PC-3 (cell line): ENCODE results near the gene SERPINE3. TPM values are rescaled to one million over a fixed set of nuclear protein-coding genes. Genes with fewer than 3 reads are reported as not detected.

Experiments used
- ATAC-seq: fragments of 200-7000 bp; cut with Tn5 transposase; 2 replicates; pipeline ENCODE4 v1.9.1; 2020; ENCODE audit warnings: mild to moderate bottlenecking, moderate library complexity
- BruUV-seq: library from RNA; stranded (reverse); fragments of 400-500 nt; replicated peaks from 2 replicates; lab custom pipeline; 2021; lab: Mats Ljungman, UMichigan
- CTCF ChIA-PET: fragments of 300-600 bp; sonication (Branson Sonifier 250); formaldehyde crosslinking; loops from one replicate; lab custom pipeline; 2022; ENCODE audit warnings: antibody characterized with exemption; lab: Charles Lee
- POLR2A ChIA-PET: fragments of 300-600 bp; sonication (Branson Sonifier 250); formaldehyde crosslinking; loops from one replicate; lab custom pipeline; 2022; ENCODE audit warnings: antibody characterized with exemption; ENCODE audit not compliant: unreplicated experiment; lab: Charles Lee
- DNase-seq: peaks from one replicate; pipeline ENCODE4 v3.0.0-alpha.2; 2015
- H2AFZ ChIP-seq: fragments of 300-600 bp; sonication (generic); 2 replicates; pipeline ENCODE4 v1.6.0; 2016; ENCODE audit warnings: antibody characterized with exemption, low read length
- H3F3A ChIP-seq: fragments of 300-600 bp; sonication (generic); one replicate; pipeline ENCODE4 v1.6.0; 2017; ENCODE audit warnings: antibody characterized with exemption, low read length, control low read depth, mild to moderate bottlenecking; ENCODE audit not compliant: unreplicated experiment
- H3K27ac ChIP-seq: fragments of 300-600 bp; sonication (generic); 2 replicates; pipeline ENCODE4 v1.5.1; 2016; ENCODE audit warnings: mild to moderate bottlenecking, low read length
- H3K27me3 ChIP-seq: fragments of 300-600 bp; sonication (generic); 2 replicates; pipeline ENCODE4 v1.6.1; 2016; ENCODE audit warnings: low read length, mixed read lengths
- H3K36me3 ChIP-seq: fragments of 300-600 bp; sonication (generic); 2 replicates; pipeline ENCODE4 v1.6.1; 2016; ENCODE audit warnings: low read depth, mixed run types, low read length, mixed read lengths
- H3K4me1 ChIP-seq: fragments of 300-600 bp; sonication (generic); 2 replicates; pipeline ENCODE4 v1.5.1; 2016; ENCODE audit warnings: low read length; ENCODE audit not compliant: insufficient read depth
- H3K4me2 ChIP-seq: fragments of 300-600 bp; sonication (generic); 2 replicates; pipeline ENCODE4 v1.6.0; 2016; ENCODE audit warnings: low read length
- H3K4me3 ChIP-seq: fragments of 300-600 bp; sonication (generic); 2 replicates; pipeline ENCODE4 v1.5.1; 2016; ENCODE audit warnings: mild to moderate bottlenecking, low read length, mixed read lengths
- H3K79me2 ChIP-seq: fragments of 300-600 bp; sonication (generic); 2 replicates; pipeline ENCODE4 v1.6.1; 2017; ENCODE audit warnings: low read length, mixed read lengths
- H3K9ac ChIP-seq: fragments of 300-600 bp; sonication (generic); 2 replicates; pipeline ENCODE4 v1.6.0; 2016; ENCODE audit warnings: mild to moderate bottlenecking, low read length
- H3K9me2 ChIP-seq: fragments of 300-600 bp; sonication (generic); replicated peaks from 2 replicates; pipeline ENCODE4 v1.6.1; 2016; ENCODE audit warnings: mixed run types, low read length, mixed read lengths
- H3K9me3 ChIP-seq: fragments of 300-600 bp; sonication (generic); 2 replicates; pipeline ENCODE4 v1.6.1; 2016; ENCODE audit warnings: low read length, mixed read lengths
- H4K20me1 ChIP-seq: fragments of 300-600 bp; sonication (generic); 2 replicates; pipeline ENCODE4 v1.6.1; 2016; ENCODE audit warnings: low read length, mixed read lengths
- EZH2 ChIP-seq: fragments of 300-600 bp; sonication (generic); IDR thresholded peaks from one replicate; pipeline ENCODE4 v1.6.1; 2017; ENCODE audit warnings: antibody characterized with exemption, mild to moderate bottlenecking, low read length; ENCODE audit not compliant: unreplicated experiment
- EZH2phosphoT487 ChIP-seq: fragments of 300-600 bp; sonication (generic); IDR thresholded peaks from 2 replicates; pipeline ENCODE4 v1.6.1; 2018; ENCODE audit warnings: mild to moderate bottlenecking, antibody characterized with exemption, low read length, borderline replicate concordance
- intact Hi-C: fragments of 100-400 bp; cut with micrococcal nuclease; formaldehyde crosslinking; loops from 2 replicates; pipeline ENCODE4 v1.9.0; 2023
- total RNA-seq: library from RNA; depleted of rRNA; stranded (reverse); fragments of >200 nt; gene quantifications from 2 replicates; pipeline ENCODE4 v1.2.3, GENCODE V29; 2014
- TF ChIP-seq, protein P1 (sequence below): fragments of 300-600 bp; sonication (generic); conservative IDR thresholded peaks from 2 replicates; pipeline ENCODE4 v1.5.1; 2017; ENCODE audit warnings: antibody characterized with exemption, low read depth, mild to moderate bottlenecking, low read length

Gene SERPINE3
- total RNA-seq, 1 experiment from 2014 or later: not detected

DNA sequence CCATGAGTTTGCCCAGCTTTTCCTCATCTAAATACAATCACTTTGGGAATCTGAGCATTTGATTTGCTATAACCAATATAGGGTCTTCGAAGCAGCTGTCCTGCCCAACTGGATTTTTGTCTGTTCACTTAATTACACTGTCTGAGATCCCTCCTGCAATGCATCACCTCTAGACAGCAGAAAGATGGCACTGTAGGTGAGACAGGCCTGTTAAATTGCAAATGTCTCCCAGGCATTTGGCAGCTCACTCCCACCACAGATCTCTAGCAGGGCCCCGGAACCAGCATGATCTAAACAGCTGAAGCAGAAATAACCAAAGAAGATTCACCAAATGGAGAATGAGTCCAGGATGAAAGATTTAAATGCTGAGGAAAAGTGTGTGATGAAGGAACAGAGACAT lies 41.9 kb upstream of the SERPINE3 start:
- DNase-seq (no peak), ATAC-seq (no peak; the same call in 1 of the 2 replicates)
- no peak overlapping the region for H2AFZ ChIP-seq
- H4K20me1 ChIP-seq: no peaks in the 10 kb centered on the region
- TF ChIP-seq EZH2: no peak
- TF ChIP-seq, protein P1, sequence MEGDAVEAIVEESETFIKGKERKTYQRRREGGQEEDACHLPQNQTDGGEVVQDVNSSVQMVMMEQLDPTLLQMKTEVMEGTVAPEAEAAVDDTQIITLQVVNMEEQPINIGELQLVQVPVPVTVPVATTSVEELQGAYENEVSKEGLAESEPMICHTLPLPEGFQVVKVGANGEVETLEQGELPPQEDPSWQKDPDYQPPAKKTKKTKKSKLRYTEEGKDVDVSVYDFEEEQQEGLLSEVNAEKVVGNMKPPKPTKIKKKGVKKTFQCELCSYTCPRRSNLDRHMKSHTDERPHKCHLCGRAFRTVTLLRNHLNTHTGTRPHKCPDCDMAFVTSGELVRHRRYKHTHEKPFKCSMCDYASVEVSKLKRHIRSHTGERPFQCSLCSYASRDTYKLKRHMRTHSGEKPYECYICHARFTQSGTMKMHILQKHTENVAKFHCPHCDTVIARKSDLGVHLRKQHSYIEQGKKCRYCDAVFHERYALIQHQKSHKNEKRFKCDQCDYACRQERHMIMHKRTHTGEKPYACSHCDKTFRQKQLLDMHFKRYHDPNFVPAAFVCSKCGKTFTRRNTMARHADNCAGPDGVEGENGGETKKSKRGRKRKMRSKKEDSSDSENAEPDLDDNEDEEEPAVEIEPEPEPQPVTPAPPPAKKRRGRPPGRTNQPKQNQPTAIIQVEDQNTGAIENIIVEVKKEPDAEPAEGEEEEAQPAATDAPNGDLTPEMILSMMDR: 0 out of 2 replicates have a peak, but pooled peaks have one; percentile 9
- TF ChIP-seq EZH2phosphoT487: no peak
- H3K27ac ChIP-seq: no peak overlapping the region
- intact Hi-C loops: no loop called here
- H3K79me2 ChIP-seq: no peaks in the 10 kb centered on the region
- ChIA-PET POLR2A (no interaction called here), CTCF (no interaction called here)
- H3K4me3 ChIP-seq: no peak overlapping the region
- no peaks in the 10 kb centered on the region for H3K27me3 ChIP-seq
- H3K9me2 ChIP-seq: no peaks in the 10 kb centered on the region
- no peaks in the 10 kb centered on the region for H3F3A ChIP-seq
- H3K9ac ChIP-seq: no peak overlapping the region
- BruUV-seq: no TSS peak
- no peaks in the 10 kb centered on the region for H3K36me3 ChIP-seq
- no peak overlapping the region for H3K4me2 ChIP-seq
- peaks cover 5% of the 10 kb centered on the region for H3K4me1 ChIP-seq
- no peaks in the 10 kb centered on the region for H3K9me3 ChIP-seq

DNA sequence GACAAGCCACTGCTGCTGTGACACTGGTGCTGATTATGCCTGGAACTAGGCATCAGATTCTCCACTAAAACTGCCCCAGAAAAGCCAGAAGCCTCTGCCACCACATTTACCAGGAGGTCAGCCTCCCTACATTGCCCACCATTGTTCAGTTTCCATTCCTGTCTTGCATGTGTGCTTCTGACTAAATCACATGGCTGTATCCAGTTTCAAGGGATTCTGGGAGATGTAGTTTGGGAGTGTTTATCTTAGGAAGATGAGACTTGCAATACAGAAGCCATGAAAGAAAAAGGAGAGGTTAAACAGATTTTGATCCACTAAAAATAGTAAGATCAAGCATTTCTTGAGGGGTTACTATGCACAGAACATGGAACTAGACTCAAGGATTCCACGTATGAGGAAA lies 40.7 kb upstream of the SERPINE3 start:
- H2AFZ ChIP-seq: no peak overlapping the region
- CTCF ChIA-PET: no interaction called here
- no peak overlapping the region for H3K4me3 ChIP-seq
- H3K36me3 ChIP-seq: no peaks in the 10 kb centered on the region
- no peaks in the 10 kb centered on the region for H3K9me2 ChIP-seq
- H3K27me3 ChIP-seq: no peaks in the 10 kb centered on the region
- H3K4me2 ChIP-seq: no peak overlapping the region
- no peaks in the 10 kb centered on the region for H3K79me2 ChIP-seq
- H3F3A ChIP-seq: no peaks in the 10 kb centered on the region
- intact Hi-C loops: no loop called here
- DNase-seq: peak; percentile 5
- H3K9me3 ChIP-seq: no peaks in the 10 kb centered on the region
- no TSS peak for BruUV-seq
- ATAC-seq: no peak
- TF ChIP-seq, protein P1: no peak
- no peak for TF ChIP-seq EZH2phosphoT487
- TF ChIP-seq EZH2: no peak
- POLR2A ChIA-PET: no interaction called here
- no peak overlapping the region for H3K27ac ChIP-seq
- no peaks in the 10 kb centered on the region for H3K4me1 ChIP-seq
- no peak overlapping the region for H3K9ac ChIP-seq
- no peaks in the 10 kb centered on the region for H4K20me1 ChIP-seq

DNA sequence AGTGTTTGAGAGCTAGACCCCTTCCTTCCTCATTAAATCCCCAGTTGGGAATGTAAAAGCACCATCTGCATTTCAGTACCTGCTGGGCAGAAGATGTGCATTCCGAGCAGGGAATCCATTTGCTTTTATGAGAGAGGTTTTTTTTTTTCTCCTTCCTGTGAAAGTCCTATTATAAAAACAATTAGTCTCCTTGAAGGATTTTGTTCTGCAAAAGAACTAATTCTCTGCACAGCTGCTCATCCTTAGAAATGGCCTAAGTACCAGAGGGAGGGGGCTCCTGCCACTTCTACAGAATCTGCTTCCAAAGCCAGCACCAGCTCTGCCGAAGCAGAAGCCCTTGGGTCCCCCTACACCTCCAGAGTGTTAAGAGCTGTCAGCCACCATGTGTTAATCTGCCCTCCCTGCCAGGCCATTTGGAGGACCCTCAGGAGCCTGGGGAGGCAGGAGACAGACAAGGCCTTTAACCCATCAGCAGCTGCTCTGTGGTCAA lies 36.4 kb upstream of the SERPINE3 start:
- ChIA-PET CTCF (no interaction called here), POLR2A (no interaction called here)
- no peak for TF ChIP-seq EZH2
- TF ChIP-seq EZH2phosphoT487: no peak
- TF ChIP-seq, protein P1: no peak
- H3K27me3 ChIP-seq: no peaks in the 10 kb centered on the region
- H4K20me1 ChIP-seq: no peaks in the 10 kb centered on the region
- no peaks in the 10 kb centered on the region for H3K4me1 ChIP-seq
- H3K79me2 ChIP-seq: no peaks in the 10 kb centered on the region
- no peaks in the 10 kb centered on the region for H3K36me3 ChIP-seq
- no peaks in the 10 kb centered on the region for H3K9me2 ChIP-seq
- no peak overlapping the region for H3K27ac ChIP-seq
- H2AFZ ChIP-seq: no peak overlapping the region
- BruUV-seq: no TSS peak
- no peaks in the 10 kb centered on the region for H3F3A ChIP-seq
- intact Hi-C loops: no loop called here
- H3K4me2 ChIP-seq: no peak overlapping the region
- no peak overlapping the region for H3K9ac ChIP-seq
- no peak overlapping the region for H3K4me3 ChIP-seq
- H3K9me3 ChIP-seq: no peaks in the 10 kb centered on the region
- no peak for DNase-seq
- no peak for ATAC-seq
